ENCODE results near the gene LGALS9.
"Not testable (repeated sequence)": the region's sequence is repeated elsewhere in the genome, so short reads cannot be mapped to it uniquely, and the experiment has no call there.

LGALS9 gene

DNA sequence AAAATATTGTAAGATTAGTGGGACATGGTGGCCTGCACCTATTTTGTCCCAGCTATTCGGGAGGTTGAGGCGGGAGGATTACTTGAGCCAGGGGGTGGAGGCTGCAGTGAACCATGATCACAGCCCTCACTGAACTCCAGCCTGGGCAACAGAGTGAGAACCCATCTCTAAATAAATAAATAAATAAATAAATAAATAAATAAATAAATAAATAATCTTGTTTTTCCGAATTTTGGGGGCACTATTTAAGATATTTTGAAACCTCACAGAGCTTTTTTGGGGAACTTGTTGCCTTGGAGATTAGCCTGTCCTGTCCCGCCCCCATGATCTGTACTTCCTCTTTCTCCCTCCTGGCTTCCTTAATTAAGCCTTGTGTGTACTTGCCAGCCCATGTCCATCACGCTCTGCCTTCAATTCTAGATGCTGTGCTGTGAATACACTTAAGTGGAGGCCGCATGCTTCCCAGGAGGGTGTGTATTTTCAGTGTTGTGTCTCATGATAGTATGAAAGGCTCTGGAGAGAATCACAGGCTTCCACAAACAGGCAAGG lies 4.4 kb downstream of the LGALS9 start:
- 87% methylated on average over 4 of the region's 6 CpGs for WGBS
- Histone ChIP-seq H3K18ac (ENCODE audit: low read depth in 1 of 2, low read length in 2 of 2) (no peak overlapping the region), H3K4me2 (ENCODE audit: low read length, poor library complexity, severe bottlenecking) (no peak overlapping the region), H2BK12ac (ENCODE audit: low read length in 2 of 2) (no peak overlapping the region), H4K8ac (ENCODE audit: low read length) (no peak overlapping the region), H2BK120ac (ENCODE audit: low read depth, low read length) (no peak overlapping the region), H3K9me3 (ENCODE audit: control insufficient read depth, low read length) (no peaks in the 10 kb centered on the region), H3K23ac (ENCODE audit: low read length in 2 of 2) (no peak overlapping the region), H4K91ac (ENCODE audit: low read length) (no peak overlapping the region), H3K4me3 (ENCODE audit: insufficient read depth in 1 of 2, low read depth in 1 of 2, low read length in 2 of 2) (no peak overlapping the region), H3K14ac (ENCODE audit: low read length in 2 of 2) (no peak overlapping the region), H2BK15ac (ENCODE audit: low read depth, poor library complexity, severe bottlenecking) (no peak overlapping the region), H2AK5ac (ENCODE audit: low read length, severe bottlenecking) (no peak overlapping the region), H3K79me1 (replicated peaks; ENCODE audit: low read length, poor library complexity, severe bottlenecking) (no peaks in the 10 kb centered on the region), H3K4ac (ENCODE audit: low read depth in 1 of 2, low read length in 2 of 2) (no peak overlapping the region), H3K27ac (ENCODE audit: low read length, poor library complexity, severe bottlenecking) (no peak overlapping the region), H3K27me3 (ENCODE audit: control insufficient read depth in 1 of 2, insufficient read depth in 1 of 2, low read length in 2 of 2) (no peaks in the 10 kb centered on the region), H2AFZ (ENCODE audit: low read depth, low read length) (no peak overlapping the region), H2BK5ac (ENCODE audit: low read depth, low read length, poor library complexity, severe bottlenecking) (no peak overlapping the region), H3K36me3 (ENCODE audit: control insufficient read depth in 1 of 2, insufficient read depth in 2 of 2, low read depth in 1 of 2, low read length in 2 of 2) (no peaks in the 10 kb centered on the region), H3K9ac (ENCODE audit: low read length) (no peak overlapping the region), H3K4me1 (ENCODE audit: control insufficient read depth, insufficient read depth, low read depth, low read length) (peaks cover 16% of the 10 kb centered on the region)
- DNase-seq: no peak

DNA sequence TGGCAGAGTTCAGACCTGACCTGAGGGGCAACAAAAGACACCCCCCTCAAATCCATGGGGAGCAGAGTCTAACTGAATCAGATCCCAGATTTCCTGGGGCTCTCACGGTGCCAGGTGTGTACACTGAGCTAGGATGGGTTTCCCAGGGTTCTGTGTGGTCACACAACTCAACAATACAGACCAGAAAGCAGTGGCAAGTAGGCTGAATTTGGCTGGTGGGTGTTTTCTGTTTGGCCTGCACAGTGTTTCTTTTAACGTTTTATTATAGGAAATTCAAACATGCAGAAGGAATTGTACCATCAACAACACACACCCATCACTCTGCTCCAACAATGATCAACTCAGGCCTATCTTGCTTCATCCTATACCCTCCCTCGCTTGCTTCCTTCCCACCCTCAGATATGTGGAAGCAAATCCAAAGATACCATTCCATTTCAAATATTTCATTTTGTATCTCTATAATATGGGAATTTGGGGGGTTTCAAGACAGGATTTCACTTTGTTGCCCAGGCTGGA lies 5.1 kb downstream of the LGALS9 start:
- H3K36me3 ChIP-seq (ENCODE audit: control insufficient read depth in 1 of 2, insufficient read depth in 2 of 2, low read depth in 1 of 2, low read length in 2 of 2); H2AK5ac ChIP-seq (ENCODE audit: low read length, severe bottlenecking); H3K4ac ChIP-seq (ENCODE audit: low read depth in 1 of 2, low read length in 2 of 2); H2BK120ac ChIP-seq (ENCODE audit: low read depth, low read length); H3K4me2 ChIP-seq (ENCODE audit: low read length, poor library complexity, severe bottlenecking); H3K14ac ChIP-seq (ENCODE audit: low read length in 2 of 2); H3K9me3 ChIP-seq (ENCODE audit: control insufficient read depth, low read length); H3K79me1 ChIP-seq (replicated peaks; ENCODE audit: low read length, poor library complexity, severe bottlenecking); H3K27me3 ChIP-seq (ENCODE audit: control insufficient read depth in 1 of 2, insufficient read depth in 1 of 2, low read length in 2 of 2); H4K8ac ChIP-seq (ENCODE audit: low read length); DNase-seq; H3K27ac ChIP-seq (ENCODE audit: low read length, poor library complexity, severe bottlenecking); H3K9ac ChIP-seq (ENCODE audit: low read length); H2AFZ ChIP-seq (ENCODE audit: low read depth, low read length); H2BK5ac ChIP-seq (ENCODE audit: low read depth, low read length, poor library complexity, severe bottlenecking); H2BK15ac ChIP-seq (ENCODE audit: low read depth, poor library complexity, severe bottlenecking); H3K23ac ChIP-seq (ENCODE audit: low read length in 2 of 2); H4K91ac ChIP-seq (ENCODE audit: low read length); H3K4me3 ChIP-seq (ENCODE audit: insufficient read depth in 1 of 2, low read depth in 1 of 2, low read length in 2 of 2); H2BK12ac ChIP-seq (ENCODE audit: low read length in 2 of 2); H3K18ac ChIP-seq (ENCODE audit: low read depth in 1 of 2, low read length in 2 of 2): not testable (repeated sequence)
- H3K4me1 ChIP-seq (ENCODE audit: control insufficient read depth, insufficient read depth, low read depth, low read length): peaks cover 16% of the 10 kb centered on the region
- 88% methylated on average over 3 of the region's 3 CpGs for WGBS

- H3K4me1 ChIP-seq (ENCODE audit: control insufficient read depth, insufficient read depth, low read depth, low read length); H3K79me1 ChIP-seq (replicated peaks; ENCODE audit: low read length, poor library complexity, severe bottlenecking); H2BK120ac ChIP-seq (ENCODE audit: low read depth, low read length); H3K18ac ChIP-seq (ENCODE audit: low read depth in 1 of 2, low read length in 2 of 2); H3K4ac ChIP-seq (ENCODE audit: low read depth in 1 of 2, low read length in 2 of 2); H2BK12ac ChIP-seq (ENCODE audit: low read length in 2 of 2); H3K4me3 ChIP-seq (ENCODE audit: insufficient read depth in 1 of 2, low read depth in 1 of 2, low read length in 2 of 2); H3K23ac ChIP-seq (ENCODE audit: low read length in 2 of 2); H3K14ac ChIP-seq (ENCODE audit: low read length in 2 of 2); H3K4me2 ChIP-seq (ENCODE audit: low read length, poor library complexity, severe bottlenecking); H4K8ac ChIP-seq (ENCODE audit: low read length); H2AFZ ChIP-seq (ENCODE audit: low read depth, low read length); H4K91ac ChIP-seq (ENCODE audit: low read length); H2BK5ac ChIP-seq (ENCODE audit: low read depth, low read length, poor library complexity, severe bottlenecking); DNase-seq; H3K9ac ChIP-seq (ENCODE audit: low read length); H3K27me3 ChIP-seq (ENCODE audit: control insufficient read depth in 1 of 2, insufficient read depth in 1 of 2, low read length in 2 of 2); H2AK5ac ChIP-seq (ENCODE audit: low read length, severe bottlenecking); H3K27ac ChIP-seq (ENCODE audit: low read length, poor library complexity, severe bottlenecking); H3K9me3 ChIP-seq (ENCODE audit: control insufficient read depth, low read length); H3K36me3 ChIP-seq (ENCODE audit: control insufficient read depth in 1 of 2, insufficient read depth in 2 of 2, low read depth in 1 of 2, low read length in 2 of 2); H2BK15ac ChIP-seq (ENCODE audit: low read depth, poor library complexity, severe bottlenecking): not testable (repeated sequence)
- 95% methylated on average over 2 of the region's 7 CpGs for WGBS
These were observed 6.8 kb downstream of the LGALS9 start for GRCh38 chr17:27637818-27638217.

DNA sequence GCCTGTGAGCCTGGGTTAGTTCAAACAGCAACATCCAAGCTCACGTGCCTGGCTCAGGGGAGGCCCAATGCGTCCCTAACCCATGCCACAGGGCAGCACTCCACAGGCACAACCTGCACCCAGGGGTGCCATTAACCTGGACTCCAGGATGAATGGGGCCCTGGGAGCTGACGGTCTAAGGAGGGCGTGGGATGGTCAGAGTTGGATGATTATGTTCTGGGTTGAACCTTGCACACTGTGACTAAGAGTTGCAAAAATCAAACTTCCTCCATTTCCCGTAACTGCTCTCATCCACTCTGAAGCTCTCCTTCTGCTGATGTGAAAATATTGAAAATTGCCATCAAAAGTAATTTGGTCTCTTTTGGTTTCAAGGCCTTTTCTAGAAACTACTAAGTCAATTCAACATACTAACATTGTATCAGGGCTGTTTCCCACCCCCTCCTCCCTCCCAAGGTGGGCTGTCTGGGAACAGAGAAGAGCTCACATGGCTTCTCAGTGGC lies 7.5 kb downstream of the LGALS9 start:
- not testable (repeated sequence) for H3K14ac ChIP-seq (ENCODE audit: low read length in 2 of 2); H3K4me3 ChIP-seq (ENCODE audit: insufficient read depth in 1 of 2, low read depth in 1 of 2, low read length in 2 of 2); H3K23ac ChIP-seq (ENCODE audit: low read length in 2 of 2); H2BK12ac ChIP-seq (ENCODE audit: low read length in 2 of 2); H3K36me3 ChIP-seq (ENCODE audit: control insufficient read depth in 1 of 2, insufficient read depth in 2 of 2, low read depth in 1 of 2, low read length in 2 of 2); H4K8ac ChIP-seq (ENCODE audit: low read length); H2BK120ac ChIP-seq (ENCODE audit: low read depth, low read length); H2AK5ac ChIP-seq (ENCODE audit: low read length, severe bottlenecking); H2BK5ac ChIP-seq (ENCODE audit: low read depth, low read length, poor library complexity, severe bottlenecking); H3K27me3 ChIP-seq (ENCODE audit: control insufficient read depth in 1 of 2, insufficient read depth in 1 of 2, low read length in 2 of 2); H3K4me1 ChIP-seq (ENCODE audit: control insufficient read depth, insufficient read depth, low read depth, low read length); H3K27ac ChIP-seq (ENCODE audit: low read length, poor library complexity, severe bottlenecking); H3K4ac ChIP-seq (ENCODE audit: low read depth in 1 of 2, low read length in 2 of 2); H3K18ac ChIP-seq (ENCODE audit: low read depth in 1 of 2, low read length in 2 of 2); H3K79me1 ChIP-seq (replicated peaks; ENCODE audit: low read length, poor library complexity, severe bottlenecking); H3K9ac ChIP-seq (ENCODE audit: low read length); H2AFZ ChIP-seq (ENCODE audit: low read depth, low read length); DNase-seq; H2BK15ac ChIP-seq (ENCODE audit: low read depth, poor library complexity, severe bottlenecking); H3K9me3 ChIP-seq (ENCODE audit: control insufficient read depth, low read length); H3K4me2 ChIP-seq (ENCODE audit: low read length, poor library complexity, severe bottlenecking); H4K91ac ChIP-seq (ENCODE audit: low read length)
- WGBS: no CpG with 5 or more reads among the region's 5 CpGs

All from mesenchymal stem cell (in vitro differentiated cells and primary cell).